HG03442 (cell line): ENCODE data around the gene HMCN2.
"Not testable (repeated sequence)": the region's sequence is repeated elsewhere in the genome, so short reads cannot be mapped to it uniquely, and the experiment has no call there.

Experiments
- ATAC-seq: cut with Tn5 transposase; IDR thresholded peaks from one replicate; pipeline ENCODE4 v1.9.1; 2021; ENCODE audit warnings: mild to moderate bottlenecking, moderate library complexity; ENCODE audit not compliant: unreplicated experiment

Gene HMCN2

DNA sequence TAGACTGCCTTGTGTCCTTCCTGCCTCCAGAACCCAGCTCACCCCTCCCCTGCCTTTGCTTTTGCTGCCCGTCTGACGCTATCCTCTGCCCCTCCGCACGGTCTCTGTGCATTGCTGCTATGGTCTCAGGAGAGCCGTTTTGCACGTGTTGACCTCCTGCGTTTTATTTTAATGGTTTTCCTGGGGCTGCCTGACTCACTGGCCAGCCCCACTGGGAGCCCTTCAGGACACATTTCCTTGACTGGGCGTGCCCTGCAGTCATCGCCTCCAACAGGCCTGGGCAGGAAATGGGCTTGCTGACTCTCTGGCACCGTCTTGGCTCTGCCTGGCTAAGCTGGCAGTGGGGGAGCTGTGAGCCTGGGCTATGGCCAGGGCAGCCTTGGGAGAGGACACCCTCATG, 161.3 kb downstream of the HMCN2 start:
- no peak for ATAC-seq

DNA sequence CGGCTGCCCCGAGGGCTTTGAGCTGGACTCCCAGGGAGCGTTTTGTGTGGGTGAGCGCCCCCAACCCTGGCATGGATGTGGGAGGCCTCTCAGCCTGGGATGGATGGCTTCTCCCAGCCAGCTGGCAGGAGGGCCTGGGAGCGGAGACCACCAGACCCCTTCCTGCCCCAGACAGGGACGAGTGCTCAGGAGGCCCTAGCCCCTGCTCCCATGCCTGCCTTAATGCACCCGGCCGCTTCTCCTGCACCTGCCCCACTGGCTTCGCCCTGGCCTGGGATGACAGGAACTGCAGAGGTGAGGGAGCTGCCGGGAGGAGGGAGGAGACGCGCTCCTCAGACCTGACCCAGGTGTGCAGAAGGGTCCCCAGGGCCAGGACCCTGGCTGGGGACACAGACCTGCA, 161.8 kb downstream of the HMCN2 start:
- ATAC-seq: no peak

DNA sequence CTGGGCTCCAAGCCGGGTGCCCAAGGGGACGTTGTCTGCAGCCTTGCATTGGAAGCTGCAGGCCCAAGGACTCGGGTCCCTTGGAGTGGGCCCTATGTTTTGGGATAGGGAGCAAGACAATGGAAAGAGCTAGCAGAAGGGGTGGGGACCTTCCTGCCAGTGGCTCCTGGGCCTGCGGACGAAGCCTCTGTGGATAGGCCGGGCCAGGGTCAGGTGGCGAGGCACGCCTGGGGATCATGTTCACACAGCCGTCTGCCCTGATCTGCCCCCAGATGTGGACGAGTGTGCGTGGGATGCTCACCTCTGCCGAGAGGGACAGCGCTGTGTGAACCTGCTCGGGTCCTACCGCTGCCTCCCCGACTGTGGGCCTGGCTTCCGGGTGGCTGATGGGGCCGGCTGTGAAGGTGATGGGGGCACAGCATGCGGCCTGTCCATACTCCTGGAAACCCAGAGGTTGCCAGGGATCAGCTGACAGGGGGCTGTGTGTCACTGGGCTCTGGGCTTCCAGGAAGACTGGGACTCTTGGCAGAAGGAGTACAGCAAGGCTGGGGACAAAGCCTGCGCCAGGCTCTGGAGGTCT, 162.6 kb downstream of the HMCN2 start:
- no peak for ATAC-seq

DNA sequence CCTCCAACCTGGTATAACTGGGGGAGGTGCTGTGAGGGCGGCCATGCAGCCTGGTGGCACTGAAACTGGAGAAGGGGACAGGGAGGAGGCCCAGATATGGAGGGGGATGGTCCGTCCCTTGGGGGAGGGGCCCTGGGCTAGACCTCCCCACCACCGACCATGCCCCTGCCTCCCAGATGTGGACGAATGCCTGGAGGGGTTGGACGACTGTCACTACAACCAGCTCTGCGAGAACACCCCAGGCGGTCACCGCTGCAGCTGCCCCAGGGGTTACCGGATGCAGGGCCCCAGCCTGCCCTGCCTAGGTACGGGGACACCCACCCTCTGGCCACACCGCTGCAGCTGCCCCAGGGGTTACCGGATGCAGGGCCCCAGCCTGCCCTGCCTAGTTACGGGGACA, 163.8 kb downstream of the HMCN2 start:
- ATAC-seq: no peak

DNA sequence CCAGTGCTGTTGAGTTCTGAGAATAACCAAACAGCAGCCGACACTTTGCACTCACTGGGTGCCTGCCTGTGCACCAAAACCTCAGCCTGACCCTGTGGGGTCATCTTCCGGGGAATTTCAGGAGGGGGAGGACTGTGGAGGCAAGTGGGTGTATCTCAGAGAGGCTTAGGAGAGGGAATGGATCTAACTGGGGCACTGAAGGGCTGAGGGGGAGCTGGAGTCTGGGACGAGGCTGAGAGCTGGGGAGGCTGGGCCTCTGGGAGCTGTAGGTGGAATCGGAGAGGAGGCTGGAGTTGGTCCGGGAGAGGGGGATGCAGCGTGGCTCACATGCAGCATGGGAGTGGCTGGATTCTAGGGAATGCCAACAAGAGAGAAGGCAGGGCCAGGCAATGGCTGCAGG, 164.3 kb downstream of the HMCN2 start:
- ATAC-seq: no peak

DNA sequence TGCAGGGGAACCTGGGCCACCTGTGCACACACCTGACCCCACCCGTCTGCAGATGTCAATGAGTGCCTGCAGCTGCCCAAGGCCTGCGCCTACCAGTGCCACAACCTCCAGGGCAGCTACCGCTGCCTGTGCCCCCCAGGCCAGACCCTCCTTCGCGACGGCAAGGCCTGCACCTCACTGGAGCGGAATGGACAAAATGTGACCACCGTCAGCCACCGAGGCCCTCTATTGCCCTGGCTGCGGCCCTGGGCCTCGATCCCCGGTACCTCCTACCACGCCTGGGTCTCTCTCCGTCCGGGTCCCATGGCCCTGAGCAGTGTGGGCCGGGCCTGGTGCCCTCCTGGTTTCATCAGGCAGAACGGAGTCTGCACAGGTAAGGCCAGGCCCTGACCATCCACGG, 164.7 kb downstream of the HMCN2 start:
- no peak for ATAC-seq

DNA sequence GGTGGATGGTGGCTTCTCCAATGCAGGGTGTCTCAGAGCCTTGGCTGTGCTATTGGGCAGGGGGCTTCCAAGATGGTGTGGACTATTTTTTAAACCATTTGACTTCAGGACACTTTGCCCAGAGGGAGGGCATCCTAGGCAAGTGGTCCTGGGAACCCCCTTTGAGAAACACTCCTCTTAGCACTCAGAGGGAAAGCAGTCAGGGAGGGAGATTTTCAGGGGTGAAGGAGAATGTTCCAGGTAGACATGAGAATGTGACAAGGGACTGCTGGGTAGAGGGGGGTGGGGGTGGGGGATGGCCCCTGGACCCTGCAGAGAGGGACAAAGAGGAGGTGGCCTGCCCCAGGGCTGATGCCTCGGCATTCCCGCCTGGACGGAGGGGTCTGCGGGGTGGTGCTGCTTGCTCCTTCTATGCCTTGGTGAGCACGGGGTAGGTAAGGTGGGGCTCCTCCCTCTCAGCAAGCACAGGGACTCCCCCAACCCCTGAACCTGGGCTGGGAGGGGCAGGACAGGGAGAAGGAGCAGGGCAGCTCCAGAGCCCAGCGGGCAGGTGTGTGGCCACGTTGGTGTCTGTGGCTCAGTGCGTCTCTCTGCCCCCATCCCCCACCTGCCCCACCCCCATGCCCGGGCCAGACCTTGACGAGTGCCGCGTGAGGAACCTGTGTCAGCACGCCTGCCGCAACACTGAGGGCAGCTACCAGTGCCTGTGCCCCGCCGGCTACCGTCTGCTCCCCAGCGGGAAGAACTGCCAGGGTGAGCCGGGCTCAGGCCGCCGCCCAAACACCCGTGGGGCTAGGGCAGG, 165.4 kb downstream of the HMCN2 start:
- no peak for ATAC-seq

DNA sequence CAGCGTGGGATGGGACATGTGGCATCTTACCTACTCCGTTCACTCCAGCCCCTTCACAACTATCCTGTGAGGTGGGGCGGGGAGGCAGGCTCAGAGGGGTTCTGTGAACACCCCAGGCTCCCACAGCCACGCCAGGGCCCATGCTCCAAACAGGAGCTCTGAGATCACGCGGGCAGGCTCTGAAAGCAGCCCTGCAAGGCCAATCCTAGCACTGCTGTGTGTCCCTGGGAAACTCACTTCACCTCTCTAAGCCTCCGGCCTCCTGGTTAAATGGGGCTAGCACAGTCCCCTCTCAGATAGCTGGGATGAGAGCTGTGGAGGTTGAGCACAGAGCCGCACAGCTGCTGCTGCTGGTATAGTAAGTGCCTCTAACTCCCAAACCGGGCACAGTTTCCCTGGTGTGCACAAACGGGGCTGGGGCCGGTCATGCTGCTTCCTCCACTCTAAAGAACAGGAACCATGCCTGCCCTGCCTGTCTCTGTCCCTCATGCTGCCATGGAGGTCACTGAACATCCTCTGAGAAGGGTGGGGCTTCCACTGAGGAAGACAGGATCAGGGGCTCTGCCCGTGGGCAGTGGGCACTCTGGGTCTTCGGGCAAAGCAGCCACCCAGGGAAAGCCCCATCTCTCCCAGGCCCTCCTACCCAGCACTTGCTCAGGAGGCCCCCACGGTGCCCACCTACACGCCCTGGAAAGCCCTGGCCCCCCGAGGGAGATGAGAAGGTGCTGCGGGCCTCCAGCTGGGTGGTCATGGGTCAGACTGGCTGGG, 166.2 kb downstream of the HMCN2 start:
- no peak for ATAC-seq

DNA sequence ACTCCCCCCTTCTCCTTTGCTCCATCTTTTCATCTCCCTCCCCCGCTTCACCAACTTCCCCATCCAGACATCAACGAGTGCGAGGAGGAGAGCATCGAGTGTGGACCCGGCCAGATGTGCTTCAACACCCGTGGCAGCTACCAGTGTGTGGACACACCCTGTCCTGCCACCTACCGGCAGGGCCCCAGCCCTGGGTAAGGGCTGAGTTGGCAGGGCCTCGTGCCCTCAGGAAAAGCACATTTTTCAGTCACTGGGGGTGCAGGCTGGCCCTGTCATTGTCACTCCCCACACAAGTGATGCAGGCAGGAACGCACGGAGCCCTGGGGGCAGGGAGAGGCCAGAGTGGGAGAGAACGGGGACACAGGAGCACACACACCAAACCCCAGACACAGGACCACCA, 166.8 kb downstream of the HMCN2 start:
- no peak for ATAC-seq

DNA sequence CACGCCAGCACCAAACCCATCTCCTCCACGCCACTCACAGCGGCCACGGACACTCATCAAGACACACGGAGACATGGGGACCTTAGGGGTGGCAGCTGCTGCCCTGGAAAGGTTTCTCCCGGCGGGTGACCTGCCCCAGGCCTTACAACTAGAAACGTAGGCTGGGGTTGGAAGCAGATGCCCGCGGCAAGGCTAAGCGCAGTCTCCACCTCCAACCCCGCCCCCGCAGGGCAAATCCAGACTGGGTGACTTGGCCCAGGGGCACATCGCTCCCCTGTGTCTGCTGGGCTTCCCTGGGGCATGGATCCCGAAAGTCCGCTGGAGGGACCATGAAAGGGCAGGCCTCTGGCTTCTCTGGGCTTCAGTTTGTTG, 167.2 kb downstream of the HMCN2 start:
- no peak for ATAC-seq

DNA sequence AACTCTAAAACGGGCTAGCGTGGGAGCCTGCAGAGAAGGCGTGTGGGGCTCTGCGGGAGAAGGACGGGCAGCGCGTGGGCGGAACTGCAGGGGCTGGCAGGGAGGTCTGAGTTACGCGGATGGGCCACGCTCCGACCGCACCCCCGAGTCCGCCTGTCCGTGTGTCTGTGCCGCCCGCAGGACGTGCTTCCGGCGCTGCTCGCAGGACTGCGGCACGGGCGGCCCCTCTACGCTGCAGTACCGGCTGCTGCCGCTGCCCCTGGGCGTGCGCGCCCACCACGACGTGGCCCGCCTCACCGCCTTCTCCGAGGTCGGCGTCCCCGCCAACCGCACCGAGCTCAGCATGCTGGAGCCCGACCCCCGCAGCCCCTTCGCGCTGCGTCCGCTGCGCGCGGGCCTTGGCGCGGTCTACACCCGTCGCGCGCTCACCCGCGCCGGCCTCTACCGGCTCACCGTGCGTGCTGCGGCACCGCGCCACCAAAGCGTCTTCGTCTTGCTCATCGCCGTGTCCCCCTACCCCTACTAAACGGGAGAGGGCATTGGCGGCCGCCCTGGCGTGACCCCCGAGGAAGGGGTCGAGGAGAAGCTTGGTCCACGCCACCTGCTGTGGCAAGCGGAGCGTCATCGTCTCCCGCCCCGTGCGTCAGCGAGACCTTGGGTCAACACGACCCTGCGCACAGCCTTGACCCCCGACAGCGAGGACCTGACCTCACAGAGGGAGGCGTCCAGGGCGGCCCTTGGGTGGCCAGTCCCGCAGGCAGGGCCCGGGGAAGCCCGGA, 167.8 kb downstream of the HMCN2 start:
- no peak for ATAC-seq

DNA sequence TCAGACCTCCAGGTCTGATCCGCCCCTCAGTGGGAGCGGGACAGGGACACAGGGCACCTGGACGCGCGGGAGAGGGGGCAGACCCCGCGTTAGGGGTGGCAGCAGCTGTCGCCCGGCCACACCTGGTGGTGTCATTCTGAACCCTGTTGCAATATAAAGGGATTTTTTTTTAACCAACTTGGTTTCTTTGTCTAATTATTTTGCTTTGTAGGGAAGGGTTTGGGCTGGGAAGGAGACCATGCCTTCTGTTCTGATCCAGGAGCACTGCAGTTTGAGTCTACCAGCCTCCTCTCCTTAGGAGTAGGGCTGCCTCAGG, 168.3 kb downstream of the HMCN2 start:
- ATAC-seq: no peak

DNA sequence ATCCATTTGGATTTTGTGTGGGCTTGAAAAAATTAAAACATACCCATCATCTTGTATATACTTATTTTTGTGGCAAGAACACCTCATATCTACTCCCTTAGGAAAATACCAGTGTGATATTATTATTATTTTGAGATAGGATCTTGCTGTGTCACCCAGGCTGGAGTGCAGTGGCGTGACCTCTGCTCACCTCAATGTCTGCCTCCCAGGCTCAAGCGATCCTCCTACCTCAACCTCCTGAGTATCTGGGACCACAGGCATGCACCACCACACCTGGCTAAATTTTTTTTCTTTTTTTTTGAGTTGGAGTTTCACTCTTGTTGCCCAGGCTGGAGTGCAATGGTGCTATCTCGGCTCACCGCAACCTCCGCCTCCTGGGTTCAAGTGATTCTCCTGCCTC, 169.1 kb downstream of the HMCN2 start:
- ATAC-seq: not testable (repeated sequence)

DNA sequence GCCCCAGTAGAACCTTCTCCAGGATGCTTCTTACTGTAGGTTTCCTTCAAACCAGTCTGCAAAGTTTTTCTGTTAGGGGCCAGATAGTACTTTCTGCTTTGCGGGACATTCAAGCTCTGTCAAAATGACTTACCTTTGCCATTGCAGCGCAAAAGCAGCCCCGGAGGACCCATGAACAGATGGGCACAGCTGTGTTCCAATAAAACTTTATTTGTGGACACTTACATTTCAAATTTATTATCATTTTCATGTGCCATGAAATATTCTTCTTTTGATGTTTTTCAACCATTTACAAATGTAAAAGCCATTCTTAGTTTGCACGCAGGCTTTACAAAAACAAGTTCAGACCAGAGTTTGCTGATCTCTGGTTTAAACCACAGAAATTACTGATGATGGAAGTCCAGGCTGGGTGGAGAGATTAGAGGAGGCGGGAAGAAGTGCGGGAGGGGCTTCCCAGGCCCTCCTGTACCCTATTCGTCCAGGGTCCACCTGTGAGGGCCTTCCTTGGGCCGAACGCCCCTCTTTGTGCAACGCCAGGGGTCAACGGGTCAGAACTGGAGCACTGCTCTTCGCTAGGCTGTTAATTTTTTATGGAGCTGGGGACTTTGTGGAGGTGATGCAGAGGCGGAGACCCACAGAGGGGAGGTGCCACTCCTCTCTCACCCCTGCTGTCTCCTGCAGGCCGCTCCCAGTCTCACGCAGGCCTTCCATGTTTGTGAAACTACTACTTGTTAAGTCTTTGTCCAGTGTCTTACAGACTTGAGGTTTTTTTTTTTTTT, 171.6 kb downstream of the HMCN2 start:
- ATAC-seq: no peak

DNA sequence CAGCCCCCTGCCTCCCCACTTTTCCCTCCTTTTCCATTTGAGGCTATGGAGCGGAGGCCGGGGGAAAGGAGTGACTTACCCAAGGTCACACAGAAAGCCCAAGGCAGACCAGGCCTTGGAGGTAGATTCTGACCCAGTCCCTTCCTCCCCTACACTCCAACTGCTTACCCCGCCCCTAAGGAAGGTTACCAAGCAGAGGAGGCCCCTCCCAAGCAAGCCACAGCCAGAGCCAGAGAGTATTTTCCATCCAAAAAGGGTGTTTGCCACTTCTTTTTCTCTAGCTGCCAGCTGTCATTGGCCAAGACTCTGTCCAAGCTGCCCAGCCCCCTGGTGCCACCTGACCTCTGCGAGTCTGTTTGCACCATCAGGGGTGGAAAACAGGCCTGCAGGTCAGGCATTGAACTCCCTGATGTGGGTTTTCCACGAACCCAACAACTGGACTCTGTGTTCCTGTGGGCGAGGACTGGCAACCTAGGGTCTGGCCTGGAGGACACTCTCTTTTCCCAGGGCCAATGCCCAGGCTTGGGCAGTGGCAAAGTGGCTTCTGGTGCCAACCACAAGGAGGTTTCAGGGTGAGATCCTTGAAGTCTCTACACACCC, 172.9 kb downstream of the HMCN2 start:
- ATAC-seq: no peak

DNA sequence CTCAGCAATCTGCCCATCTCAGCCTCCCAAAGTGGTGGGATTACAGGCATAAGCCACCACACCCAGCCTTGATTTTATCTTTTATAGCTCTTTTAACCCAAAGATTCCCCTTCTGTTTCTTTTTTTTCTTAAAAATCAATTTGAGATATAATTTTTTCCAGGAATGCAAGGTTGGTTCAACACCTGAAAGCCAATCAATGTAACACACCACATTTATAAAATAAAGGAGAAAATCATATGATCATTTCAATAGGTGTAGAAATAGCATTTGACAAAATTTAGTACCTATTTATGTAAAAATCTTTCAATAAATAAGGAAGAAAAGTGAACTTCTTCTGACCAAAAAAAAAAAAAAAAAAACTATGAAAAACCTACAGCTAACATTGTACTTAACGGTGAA, 175.5 kb downstream of the HMCN2 start:
- no peak for ATAC-seq

DNA sequence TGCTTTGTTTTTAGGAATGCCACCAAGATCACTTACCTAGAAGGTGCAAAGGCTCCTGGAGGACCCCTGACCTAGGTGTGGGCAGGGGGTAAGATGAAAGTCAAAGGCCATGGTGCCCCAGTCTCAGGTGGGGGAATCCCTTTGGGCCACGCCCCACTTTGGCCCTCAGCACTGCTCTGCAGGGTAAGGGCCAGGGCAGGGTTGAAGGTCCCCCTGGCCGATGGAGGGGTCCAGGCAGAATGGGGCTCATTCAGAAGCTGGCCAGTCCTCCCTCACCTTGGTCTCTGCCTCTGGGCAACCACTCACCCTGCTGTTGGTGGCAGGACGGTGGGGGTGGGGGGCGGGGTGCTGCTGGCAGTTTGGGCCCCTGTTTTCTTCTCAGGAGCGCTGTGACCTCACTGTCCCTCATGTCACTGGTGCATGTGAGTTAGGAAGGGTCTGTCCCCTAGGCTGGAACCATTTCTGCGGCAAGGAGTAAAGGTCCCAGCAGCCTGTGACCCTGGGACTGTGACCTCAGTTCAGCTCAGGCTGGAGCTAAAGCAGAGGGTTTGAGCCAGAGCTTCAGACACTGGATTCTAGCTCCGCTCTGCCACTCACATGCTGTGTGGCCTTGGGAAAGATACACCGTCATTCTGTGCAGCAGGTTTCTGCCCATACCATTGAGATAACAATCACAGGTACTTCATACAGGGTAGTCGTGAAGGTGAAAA, 177.3 kb downstream of the HMCN2 start:
- ATAC-seq: no peak

DNA sequence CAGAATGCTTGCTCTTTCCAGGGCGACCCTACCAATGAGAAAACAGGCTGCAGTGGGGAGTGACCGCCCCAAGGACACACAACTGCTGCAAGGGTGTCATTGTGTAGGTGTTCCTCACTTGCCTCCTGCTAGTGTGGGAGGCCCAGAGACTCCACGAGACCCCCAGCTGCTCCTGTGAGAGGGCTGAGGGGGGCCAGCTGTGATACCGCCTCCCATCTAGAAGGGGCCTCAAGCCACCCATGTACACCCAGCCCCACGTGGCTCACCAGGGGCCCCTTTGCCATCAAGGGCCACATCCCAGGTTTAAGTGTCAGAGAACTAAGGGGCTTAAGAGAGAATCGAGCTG, 177.9 kb downstream of the HMCN2 start:
- no peak for ATAC-seq

DNA sequence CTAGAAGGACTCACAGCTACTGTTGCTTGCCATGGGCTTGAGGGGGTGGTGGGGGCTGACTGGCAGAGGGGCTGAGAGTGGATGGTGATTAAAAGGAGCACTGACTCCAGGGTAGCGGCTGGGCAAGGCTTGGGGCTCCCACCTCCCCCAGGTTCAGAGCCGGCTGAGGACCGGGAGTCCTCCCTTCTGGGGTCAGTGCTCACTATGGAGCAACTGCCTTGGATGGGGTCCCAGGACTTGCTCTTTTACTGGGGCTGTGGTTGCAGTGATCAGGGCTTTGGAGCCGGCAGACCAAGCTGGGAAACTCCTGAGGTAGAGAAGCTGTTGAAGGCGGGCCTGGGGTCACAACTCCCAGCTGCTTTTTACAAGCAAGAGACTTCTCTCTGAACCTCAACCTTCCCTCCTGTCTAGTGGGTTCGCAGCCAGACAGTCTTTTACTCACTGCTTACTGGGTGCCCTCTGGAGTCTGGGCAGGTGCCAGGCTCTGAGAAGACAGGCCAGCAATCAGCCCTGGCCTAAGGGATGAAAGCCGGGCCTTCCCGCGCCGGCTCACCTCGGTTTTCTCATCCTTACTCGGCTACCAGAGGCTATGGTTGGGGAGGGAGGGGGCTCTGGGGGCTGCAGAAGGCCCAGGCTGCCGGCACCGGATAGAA, 178.4 kb downstream of the HMCN2 start:
- ATAC-seq: no peak
